Gastrocnemius medialis (tissue), 4 donors: ENCODE results near the gene INPP5D. TPM values are rescaled to one million over a fixed set of nuclear protein-coding genes. Genes with fewer than 3 reads are reported as not detected.

Experiments used
- ATAC-seq, 2 donors: fragments of 150-250 bp; one replicate each; pipeline ENCODE4 v1.9.1; 2016
- DNase-seq, 2 donors: peaks; one replicate each; pipeline ENCODE4 v3.0.0-alpha.2; 2019
- H3K27ac ChIP-seq, 4 donors: fragments of 200-600 bp; sonication (generic); 1 replicate in 1 of 4; 2 replicates in 3 of 4; pipeline ENCODE4 v1.5.1; 2016 to 2018; ENCODE audit warnings: mild to moderate bottlenecking in 2 of 4, moderate library complexity in 1 of 4
- H3K27me3 ChIP-seq, 3 donors: fragments of 200-600 bp; sonication (generic) in 2 of 3; 1 replicate in 1 of 3; 2 replicates in 2 of 3; pipeline versions ENCODE4 v1.5.1 to v1.6.0; 2016 to 2019; ENCODE audit warnings: mild to moderate bottlenecking in 1 of 3, moderate library complexity in 1 of 3
- H3K36me3 ChIP-seq, 2 donors: fragments of 200-600 bp; sonication (generic) in 1 of 2; one replicate each; pipeline ENCODE4 v1.5.1; 2017 to 2018
- H3K4me1 ChIP-seq, 2 donors: fragments of 200-600 bp; sonication (generic) in 1 of 2; one replicate each; pipeline ENCODE4 v1.5.1; 2016 to 2017; ENCODE audit warnings: mild to moderate bottlenecking in 2 of 2
- H3K4me3 ChIP-seq, 4 donors: fragments of 200-600 bp; sonication (generic) in 3 of 4; 1 replicate in 1 of 4; 2 replicates in 3 of 4; pipeline ENCODE4 v1.5.1; 2016 to 2019; ENCODE audit warnings: mild to moderate bottlenecking in 2 of 4
- H3K9me3 ChIP-seq, 3 donors: fragments of 200-600 bp; sonication (generic) in 2 of 3; 1 replicate in 1 of 3; 2 replicates in 2 of 3; pipeline ENCODE4 v1.5.1; 2016 to 2019
- CTCF ChIP-seq, 5 experiments: fragments of 450-650 bp in 3 of 5; fragments of 200-600 bp in 2 of 5; sonication (generic) in 2 of 5; IDR thresholded peaks in 4 of 5; conservative IDR thresholded peaks in 1 of 5; 1 replicate in 4 of 5; 2 replicates in 1 of 5; pipeline ENCODE4 v1.5.1; 2016 to 2019; ENCODE audit warnings: antibody characterized with exemption in 5 of 5, mild to moderate bottlenecking in 3 of 5, moderate library complexity in 3 of 5
- POLR2A ChIP-seq, 2 donors: fragments of 450-650 bp; IDR thresholded peaks; one replicate each; pipeline ENCODE4 v1.6.1; 2017; ENCODE audit warnings: antibody characterized with exemption in 2 of 2, mild to moderate bottlenecking in 2 of 2, moderate library complexity in 2 of 2
- in situ Hi-C, 4 donors: fragments of 200-750 bp; cut with MboI; loops; one replicate each; pipeline versions ENCODE4 v1.15.0 to v1.8.0; 2017; ENCODE audit warnings: low sequenced_read_pairs in 4 of 4
- intact Hi-C: fragments of 100-400 bp; cut with DNase I; formaldehyde crosslinking; loops from one replicate; pipeline ENCODE4 v1.15.1; 2023; ENCODE audit warnings: low total_unique reads
- total RNA-seq, 4 donors: library from RNA; depleted of rRNA; stranded (reverse); fragments of >200 nt; gene quantifications; one replicate each; pipeline versions ENCODE4 v1.1.0 to v1.2.3, GENCODE V29; 2016

Gene INPP5D
- total RNA-seq, 4 donors from 2014 or later = 1.7 to 18.7 (median 4.9) TPM

GRCh38 chr2:233101816-233102215, 41.7 kb downstream of the INPP5D start:
- DNase-seq = no peak
- no peaks in the 10 kb centered on the region for H3K4me1 ChIP-seq
- no peak for ATAC-seq
- intact Hi-C loops = no loop called here
- H3K9me3 ChIP-seq = no peaks in the 10 kb centered on the region
- TF ChIP-seq CTCF (IDR thresholded peaks at IDR 0.05 in 4 of 5, conservative IDR thresholded peaks at IDR 0.05 in 1 of 5) (no peak), POLR2A (IDR thresholded peaks at IDR 0.05) (no peak)
- no peaks in the 10 kb centered on the region for H3K27me3 ChIP-seq
- H3K27ac ChIP-seq = no peak overlapping the region
- no peak overlapping the region for H3K4me3 ChIP-seq
- in situ Hi-C loops = no loop called here
- no peaks in the 10 kb centered on the region for H3K36me3 ChIP-seq

GRCh38 chr2:233105156-233105895, 45.2 kb downstream of the INPP5D start:
- no peak for ATAC-seq
- DNase-seq = no peak
- Histone ChIP-seq H3K27me3 (peaks cover 0 to 9% (median 2%) of the 10 kb centered on the region in 3 donors), H3K36me3 (no peaks in the 10 kb centered on the region), H3K9me3 (no peaks in the 10 kb centered on the region), H3K4me1 (no peaks in the 10 kb centered on the region), H3K27ac (no peak overlapping the region), H3K4me3 (no peak overlapping the region)
- intact Hi-C loops = no loop called here
- no peak for TF ChIP-seq CTCF (IDR thresholded peaks at IDR 0.05 in 4 of 5, conservative IDR thresholded peaks at IDR 0.05 in 1 of 5)
- TF ChIP-seq POLR2A (IDR thresholded peaks at IDR 0.05) = no peak
- in situ Hi-C loops = no loop called here

GRCh38 chr2:233105930-233106329, 45.8 kb downstream of the INPP5D start:
- ATAC-seq = no peak
- Histone ChIP-seq H3K4me3 (no peak overlapping the region), H3K9me3 (no peaks in the 10 kb centered on the region), H3K27ac (no peak overlapping the region), H3K4me1 (no peaks in the 10 kb centered on the region), H3K27me3 (peaks cover 0 to 9% (median 2%) of the 10 kb centered on the region in 3 donors), H3K36me3 (no peaks in the 10 kb centered on the region)
- intact Hi-C loops = no loop called here
- TF ChIP-seq CTCF (IDR thresholded peaks at IDR 0.05 in 4 of 5, conservative IDR thresholded peaks at IDR 0.05 in 1 of 5) = no peak
- no peak for TF ChIP-seq POLR2A (IDR thresholded peaks at IDR 0.05)
- DNase-seq = no peak
- in situ Hi-C loops = no loop called here

GRCh38 chr2:233107011-233107410, 46.9 kb downstream of the INPP5D start:
- intact Hi-C loops = no loop called here
- no peaks in the 10 kb centered on the region for H3K36me3 ChIP-seq
- no peak overlapping the region for H3K4me3 ChIP-seq
- ATAC-seq = no peak
- H3K4me1 ChIP-seq = no peaks in the 10 kb centered on the region
- in situ Hi-C loops = no loop called here
- TF ChIP-seq CTCF (IDR thresholded peaks at IDR 0.05 in 4 of 5, conservative IDR thresholded peaks at IDR 0.05 in 1 of 5) = no peak
- DNase-seq = no peak
- no peaks in the 10 kb centered on the region for H3K9me3 ChIP-seq
- peaks cover 0 to 9% (median 2%) of the 10 kb centered on the region in 3 donors for H3K27me3 ChIP-seq
- H3K27ac ChIP-seq = no peak overlapping the region
